ENCODE data around the gene BEND7.

Gene BEND7

GRCh38 chr10:13462551-13462950, 66.3 kb downstream of the BEND7 start:
- Histone ChIP-seq H3K4me1 (ENCODE audit: control insufficient read depth in 5 of 5, insufficient read depth in 5 of 5, low read length in 5 of 5) (no peaks in the 10 kb centered on the region), H3K36me3 (ENCODE audit: control insufficient read depth in 5 of 5, insufficient read depth in 5 of 5, low read length in 5 of 5) (peaks cover 2 to 7% (median 4%) of the 10 kb centered on the region in 5 donors), H3K9me3 (ENCODE audit: control insufficient read depth in 5 of 5, low read length in 5 of 5) (no peaks in the 10 kb centered on the region), H3K4me3 (ENCODE audit: low read depth in 1 of 5, low read length in 5 of 5) (no peak overlapping the region), H3K9ac (ENCODE audit: low read length in 5 of 5) (no peak overlapping the region), H3K27me3 (ENCODE audit: control insufficient read depth in 5 of 5, insufficient read depth in 4 of 5, low read length in 5 of 5) (no peaks in the 10 kb centered on the region), H3K27ac (ENCODE audit: low read depth, low read length) (no peak overlapping the region)

- Histone ChIP-seq H3K4me3 (ENCODE audit: low read depth in 1 of 5, low read length in 5 of 5) (no peak overlapping the region), H3K27ac (ENCODE audit: low read depth, low read length) (no peak overlapping the region), H3K4me1 (ENCODE audit: control insufficient read depth in 5 of 5, insufficient read depth in 5 of 5, low read length in 5 of 5) (no peaks in the 10 kb centered on the region), H3K36me3 (ENCODE audit: control insufficient read depth in 5 of 5, insufficient read depth in 5 of 5, low read length in 5 of 5) (peaks cover 4 to 13% (median 5%) of the 10 kb centered on the region in 5 donors), H3K27me3 (ENCODE audit: control insufficient read depth in 5 of 5, insufficient read depth in 4 of 5, low read length in 5 of 5) (no peaks in the 10 kb centered on the region), H3K9ac (ENCODE audit: low read length in 5 of 5) (no peak overlapping the region), H3K9me3 (ENCODE audit: control insufficient read depth in 5 of 5, low read length in 5 of 5) (no peaks in the 10 kb centered on the region)
These were observed 70.2 kb downstream of the BEND7 start for GRCh38 chr10:13458687-13459012.

GRCh38 chr10:13457958-13458686, 70.7 kb downstream of the BEND7 start:
- H3K27ac ChIP-seq (ENCODE audit: low read depth, low read length): no peak overlapping the region

GRCh38 chr10:13453896-13454295, 74.9 kb downstream of the BEND7 start:
- Histone ChIP-seq H3K4me3 (ENCODE audit: low read depth in 1 of 5, low read length in 5 of 5) (no peak overlapping the region), H3K27ac (ENCODE audit: low read depth, low read length) (no peak overlapping the region), H3K27me3 (ENCODE audit: control insufficient read depth in 5 of 5, insufficient read depth in 4 of 5, low read length in 5 of 5) (no peaks in the 10 kb centered on the region), H3K36me3 (ENCODE audit: control insufficient read depth in 5 of 5, insufficient read depth in 5 of 5, low read length in 5 of 5) (peaks cover 3 to 9% (median 6%) of the 10 kb centered on the region in 5 donors), H3K4me1 (ENCODE audit: control insufficient read depth in 5 of 5, insufficient read depth in 5 of 5, low read length in 5 of 5) (no peaks in the 10 kb centered on the region), H3K9ac (ENCODE audit: low read length in 5 of 5) (no peak overlapping the region), H3K9me3 (ENCODE audit: control insufficient read depth in 5 of 5, low read length in 5 of 5) (no peaks in the 10 kb centered on the region)

More at GRCh38 chr10:13457958-13458686, 70.7 kb downstream of the BEND7 start:
- peaks cover 4 to 13% (median 5%) of the 10 kb centered on the region in 5 donors for H3K36me3 ChIP-seq (ENCODE audit: control insufficient read depth in 5 of 5, insufficient read depth in 5 of 5, low read length in 5 of 5)
- H3K4me3 ChIP-seq (ENCODE audit: low read depth in 1 of 5, low read length in 5 of 5): no peak overlapping the region
- no peaks in the 10 kb centered on the region for H3K9me3 ChIP-seq (ENCODE audit: control insufficient read depth in 5 of 5, low read length in 5 of 5)
- H3K4me1 ChIP-seq (ENCODE audit: control insufficient read depth in 5 of 5, insufficient read depth in 5 of 5, low read length in 5 of 5): no peaks in the 10 kb centered on the region
- H3K27me3 ChIP-seq (ENCODE audit: control insufficient read depth in 5 of 5, insufficient read depth in 4 of 5, low read length in 5 of 5): no peaks in the 10 kb centered on the region
- no peak overlapping the region for H3K9ac ChIP-seq (ENCODE audit: low read length in 5 of 5)

- H3K4me3 ChIP-seq (ENCODE audit: low read depth in 1 of 5, low read length in 5 of 5): no peak overlapping the region
- H3K27me3 ChIP-seq (ENCODE audit: control insufficient read depth in 5 of 5, insufficient read depth in 4 of 5, low read length in 5 of 5): no peaks in the 10 kb centered on the region
- no peak overlapping the region for H3K9ac ChIP-seq (ENCODE audit: low read length in 5 of 5)
- H3K36me3 ChIP-seq (ENCODE audit: control insufficient read depth in 5 of 5, insufficient read depth in 5 of 5, low read length in 5 of 5): peaks cover 0 to 22% (median 19%) of the 10 kb centered on the region in 5 donors
- H3K27ac ChIP-seq (ENCODE audit: low read depth, low read length): no peak overlapping the region
- H3K9me3 ChIP-seq (ENCODE audit: control insufficient read depth in 5 of 5, low read length in 5 of 5): no peaks in the 10 kb centered on the region
- no peaks in the 10 kb centered on the region for H3K4me1 ChIP-seq (ENCODE audit: control insufficient read depth in 5 of 5, insufficient read depth in 5 of 5, low read length in 5 of 5)
These were observed 78.7 kb downstream of the BEND7 start for GRCh38 chr10:13450069-13450468.

- Histone ChIP-seq H3K36me3 (ENCODE audit: control insufficient read depth in 5 of 5, insufficient read depth in 5 of 5, low read length in 5 of 5) (peaks cover 0 to 22% (median 19%) of the 10 kb centered on the region in 5 donors), H3K27me3 (ENCODE audit: control insufficient read depth in 5 of 5, insufficient read depth in 4 of 5, low read length in 5 of 5) (no peaks in the 10 kb centered on the region), H3K9me3 (ENCODE audit: control insufficient read depth in 5 of 5, low read length in 5 of 5) (no peaks in the 10 kb centered on the region), H3K4me1 (ENCODE audit: control insufficient read depth in 5 of 5, insufficient read depth in 5 of 5, low read length in 5 of 5) (no peaks in the 10 kb centered on the region), H3K27ac (ENCODE audit: low read depth, low read length) (no peak overlapping the region), H3K4me3 (ENCODE audit: low read depth in 1 of 5, low read length in 5 of 5) (no peak overlapping the region), H3K9ac (ENCODE audit: low read length in 5 of 5) (no peak overlapping the region)
These were observed 79.5 kb downstream of the BEND7 start for GRCh38 chr10:13449296-13449695.

- peaks cover 0 to 22% (median 19%) of the 10 kb centered on the region in 5 donors for H3K36me3 ChIP-seq (ENCODE audit: control insufficient read depth in 5 of 5, insufficient read depth in 5 of 5, low read length in 5 of 5)
These were observed 80.6 kb downstream of the BEND7 start for GRCh38 chr10:13448216-13448615.

GRCh38 chr10:13445656-13446400, 83.0 kb downstream of the BEND7 start:
- Histone ChIP-seq H3K4me1 (ENCODE audit: control insufficient read depth in 5 of 5, insufficient read depth in 5 of 5, low read length in 5 of 5) (no peaks in the 10 kb centered on the region), H3K9ac (ENCODE audit: low read length in 5 of 5) (no peak overlapping the region), H3K9me3 (ENCODE audit: control insufficient read depth in 5 of 5, low read length in 5 of 5) (no peaks in the 10 kb centered on the region), H3K27ac (ENCODE audit: low read depth, low read length) (no peak overlapping the region), H3K36me3 (ENCODE audit: control insufficient read depth in 5 of 5, insufficient read depth in 5 of 5, low read length in 5 of 5) (peaks cover 0 to 22% (median 17%) of the 10 kb centered on the region in 5 donors), H3K4me3 (ENCODE audit: low read depth in 1 of 5, low read length in 5 of 5) (no peak overlapping the region), H3K27me3 (ENCODE audit: control insufficient read depth in 5 of 5, insufficient read depth in 4 of 5, low read length in 5 of 5) (peaks cover 0 to 4% (median 0%) of the 10 kb centered on the region in 5 donors)

More at GRCh38 chr10:13448216-13448615, 80.6 kb downstream of the BEND7 start:
- no peak overlapping the region for H3K9ac ChIP-seq (ENCODE audit: low read length in 5 of 5)
- no peaks in the 10 kb centered on the region for H3K27me3 ChIP-seq (ENCODE audit: control insufficient read depth in 5 of 5, insufficient read depth in 4 of 5, low read length in 5 of 5)
- H3K4me3 ChIP-seq (ENCODE audit: low read depth in 1 of 5, low read length in 5 of 5): no peak overlapping the region
- H3K4me1 ChIP-seq (ENCODE audit: control insufficient read depth in 5 of 5, insufficient read depth in 5 of 5, low read length in 5 of 5): no peaks in the 10 kb centered on the region
- H3K27ac ChIP-seq (ENCODE audit: low read depth, low read length): no peak overlapping the region
- H3K9me3 ChIP-seq (ENCODE audit: control insufficient read depth in 5 of 5, low read length in 5 of 5): no peaks in the 10 kb centered on the region

GRCh38 chr10:13441476-13441875, 87.3 kb downstream of the BEND7 start:
- no peaks in the 10 kb centered on the region for H3K9me3 ChIP-seq (ENCODE audit: control insufficient read depth in 5 of 5, low read length in 5 of 5)
- no peak overlapping the region for H3K9ac ChIP-seq (ENCODE audit: low read length in 5 of 5)
- no peak overlapping the region for H3K4me3 ChIP-seq (ENCODE audit: low read depth in 1 of 5, low read length in 5 of 5)
- H3K27ac ChIP-seq (ENCODE audit: low read depth, low read length): no peak overlapping the region
- H3K36me3 ChIP-seq (ENCODE audit: control insufficient read depth in 5 of 5, insufficient read depth in 5 of 5, low read length in 5 of 5): peaks cover 0 to 10% (median 7%) of the 10 kb centered on the region in 5 donors
- peaks cover 14 to 19% (median 16%) of the 10 kb centered on the region in 5 donors for H3K27me3 ChIP-seq (ENCODE audit: control insufficient read depth in 5 of 5, insufficient read depth in 4 of 5, low read length in 5 of 5)
- H3K4me1 ChIP-seq (ENCODE audit: control insufficient read depth in 5 of 5, insufficient read depth in 5 of 5, low read length in 5 of 5): peaks cover 0 to 15% (median 14%) of the 10 kb centered on the region in 5 donors
